K562 (cell line): ENCODE measurements around the gene LTA. TPM values are rescaled to one million over a fixed set of nuclear protein-coding genes. Genes with fewer than 3 reads are reported as not detected.

Experiments used
- CGGBP1 ChIP-seq: fragments of 250-450 bp; sonication (Bioruptor Pico); IDR thresholded peaks from 2 replicates; pipeline ENCODE4 v1.9.0; 2021; ENCODE audit warnings: mild to moderate bottlenecking
- CXXC5 ChIP-seq: fragments of 250-450 bp; sonication (Bioruptor Pico); IDR thresholded peaks from 2 replicates; pipeline ENCODE4 v1.8.0; 2022; ENCODE audit warnings: inconsistent platforms, mild to moderate bottlenecking, moderate library complexity
- DEAF1 ChIP-seq: fragments of 450-650 bp; formaldehyde crosslinking; IDR thresholded peaks from 2 replicates; pipeline ENCODE4 v1.4.0; 2020; ENCODE audit warnings: mild to moderate bottlenecking, moderate library complexity
- FOXP1 ChIP-seq: sonication (generic); formaldehyde crosslinking; IDR thresholded peaks from 2 replicates; pipeline ENCODE4 v1.8.0; 2022; ENCODE audit warnings: mild to moderate bottlenecking, missing genetic modification reagents
- HDGF ChIP-seq: fragments of 450-650 bp; IDR thresholded peaks from 2 replicates; pipeline ENCODE4 v1.6.1; 2016
- HIVEP1 ChIP-seq: fragments of 250-450 bp; sonication (Bioruptor Pico); IDR thresholded peaks from 2 replicates; pipeline ENCODE4 v1.4.0; 2020; ENCODE audit warnings: mild to moderate bottlenecking
- HMG20B ChIP-seq: fragments of 250-450 bp; sonication (Bioruptor Pico); IDR thresholded peaks from 2 replicates; pipeline ENCODE4 v1.5.0; 2021; ENCODE audit warnings: mild to moderate bottlenecking
- KDM4B ChIP-seq, 2 experiments: fragments of 450-650 bp in 1 of 2; sonication (generic) in 1 of 2; IDR thresholded peaks; 2 replicates each; pipeline ENCODE4 v1.6.1; 2016 to 2017; ENCODE audit warnings: borderline replicate concordance in 2 of 2, antibody characterized with exemption in 1 of 2, low read depth in 1 of 2, mild to moderate bottlenecking in 1 of 2
- LCOR ChIP-seq: sonication (generic); formaldehyde crosslinking; IDR thresholded peaks from 2 replicates; pipeline ENCODE4 v1.8.0; 2022; ENCODE audit warnings: mild to moderate bottlenecking, missing genetic modification reagents
- LEF1 ChIP-seq: fragments of 450-650 bp; IDR thresholded peaks from 2 replicates; pipeline ENCODE4 v1.6.1; 2016; ENCODE audit warnings: mild to moderate bottlenecking
- MIER1 ChIP-seq: fragments of 450-650 bp; IDR thresholded peaks from 2 replicates; pipeline ENCODE4 v1.6.1; 2016; ENCODE audit warnings: antibody characterized with exemption, mild to moderate bottlenecking, low read depth
- NR2C2 ChIP-seq, 2 experiments: fragments of 200-800 bp in 1 of 2; sonication (Bioruptor generic) in 1 of 2; sonication (generic) in 1 of 2; formaldehyde crosslinking in 1 of 2; IDR thresholded peaks; 2 replicates each; pipeline versions ENCODE4 v1.6.1 to v1.8.0; 2016 to 2022; ENCODE audit warnings: mild to moderate bottlenecking in 1 of 2, missing compliant biosample characterization in 1 of 2, missing genetic modification characterization in 1 of 2, missing genetic modification reagents in 1 of 2
- PBX2 ChIP-seq, 2 experiments: IDR thresholded peaks in 1 of 2; conservative IDR thresholded peaks in 1 of 2; 2 replicates each; pipeline ENCODE4 v1.6.1; 2016; ENCODE audit warnings: low read depth in 2 of 2, mild to moderate bottlenecking in 1 of 2, missing compliant biosample characterization in 1 of 2, missing genetic modification characterization in 1 of 2, moderate library complexity in 1 of 2
- RBM22 ChIP-seq: fragments of 200-400 bp; formaldehyde crosslinking; IDR thresholded peaks from 2 replicates; pipeline ENCODE4 v1.6.1; 2018; ENCODE audit warnings: low read length, low read depth; ENCODE audit not compliant: poor library complexity, severe bottlenecking
- RNF219 ChIP-seq: fragments of 250-450 bp; sonication (Bioruptor Pico); IDR thresholded peaks from 2 replicates; pipeline ENCODE4 v1.5.0; 2022; ENCODE audit warnings: mild to moderate bottlenecking
- SNRNP70 ChIP-seq: fragments of 200-400 bp; formaldehyde crosslinking; optimal IDR thresholded peaks from 2 replicates; pipeline ENCODE3; 2017; ENCODE audit warnings: low read depth, low read length
- TARDBP ChIP-seq: fragments of 450-650 bp; IDR thresholded peaks from 2 replicates; pipeline ENCODE4 v1.6.1; 2016
- TCF3 ChIP-seq: sonication (generic); formaldehyde crosslinking; IDR thresholded peaks from 2 replicates; pipeline ENCODE4 v1.4.0; 2020; ENCODE audit warnings: mild to moderate bottlenecking, missing genetic modification reagents
- ZNF175 ChIP-seq: fragments of 200-800 bp; sonication (Bioruptor generic); IDR thresholded peaks from 2 replicates; pipeline ENCODE4 v1.6.1; 2016; ENCODE audit warnings: low read depth, mild to moderate bottlenecking, missing genetic modification characterization, missing compliant biosample characterization
- ZNF41 ChIP-seq: fragments of 250-450 bp; sonication (Bioruptor Pico); conservative IDR thresholded peaks from 2 replicates; pipeline ENCODE4 v1.4.0; 2020; ENCODE audit warnings: mild to moderate bottlenecking
- ZNF766 ChIP-seq: fragments of 200-800 bp; sonication (Bioruptor generic); conservative IDR thresholded peaks from 2 replicates; pipeline ENCODE4 v1.6.1; 2016; ENCODE audit warnings: missing genetic modification characterization, missing compliant biosample characterization
- polyA plus RNA-seq, 8 experiments: library from polyadenylated mRNA; depleted of rRNA in 4 of 8; stranded (reverse) in 5 of 8; unstranded in 3 of 8; fragments of >200 nt; fragmentation: Nextera tagmentation in 2 of 8; fragmentation: Illumina TruSeq in 1 of 8; extraction: Ambion mirVana in 2 of 8; extraction: Trizol in 1 of 8; gene quantifications; 2 replicates each; pipeline versions ENCODE4 v1.2.1 to v1.2.3, GENCODE V29; 2011 to 2014; ENCODE audit warnings: inconsistent platforms in 1 of 8, missing spikeins in 1 of 8
- total RNA-seq, 7 experiments: library from RNA; depleted of rRNA in 6 of 7; stranded (reverse); fragments of >200 nt in 6 of 7; fragmentation: Illumina TruSeq in 2 of 7; extraction: Trizol in 2 of 7; gene quantifications; 2 replicates each; pipeline versions ENCODE4 v1.2.1 to v1.2.3, GENCODE V29; 2011 to 2021; ENCODE audit warnings: low replicate concordance in 1 of 7

LTA gene
- total and polyA plus RNA-seq, 9 of the 15 experiments (the other 6 are each of a cell fraction or from before 2014, with no cell fraction given) = 0.80 TPM; not detected in 8

GRCh38 chr6:31541059-31541657 lies 30.9 kb upstream of the LTA start (continued):
- TF ChIP-seq ZNF766 (CRISPR knock-in tag) (0 out of 2 replicates have a peak, but pooled peaks have one; percentile 7), TCF3 (CRISPR knock-in tag) (no peak; the same call in 1 of the 2 replicates), SNRNP70 (no peak), RBM22 (no peak), NR2C2 (CRISPR knock-in tag; IDR thresholded peaks at IDR 0.05) (no peak), NR2C2 (tag; IDR thresholded peaks at IDR 0.05) (no peak), RNF219 (CRISPR knock-in tag) (peak; percentile 64; the same call in 1 of the 2 replicates), HDGF (0 out of 2 replicates have a peak, but pooled peaks have one; percentile 63), TARDBP (peak; percentile 20; the same call in 1 of the 2 replicates), LCOR (peak; percentile 13; the same call in 1 of the 2 replicates), HIVEP1 (0 out of 2 replicates have a peak, but pooled peaks have one; percentile 36), LEF1 (peak; percentile 10; the same call in 1 of the 2 replicates), ZNF175 (CRISPR knock-in tag) (0 out of 2 replicates have a peak, but pooled peaks have one; percentile 12), PBX2 (CRISPR knock-in tag; IDR thresholded peaks at IDR 0.05; ENCODE audit: low read depth) (no peak), PBX2 (tag; conservative IDR thresholded peaks at IDR 0.05; ENCODE audit: low read depth) (peak; percentile 50; the same call in 1 of the 2 replicates), DEAF1 (CRISPR knock-in tag) (peak; percentile 10; the same call in 1 of the 2 replicates), MIER1 (peak; percentile 65; the same call in 1 of the 2 replicates), ZNF41 (no peak), FOXP1 (CRISPR knock-in tag) (0 out of 2 replicates have a peak, but pooled peaks have one; percentile 31), KDM4B (IDR thresholded peaks at IDR 0.05; ENCODE audit: borderline replicate concordance in 2 of 2, low read depth in 1 of 2) (no peak), CXXC5 (peak; percentile 9; the same call in 1 of the 2 replicates), HMG20B (CRISPR knock-in tag) (no peak), CGGBP1 (CRISPR knock-in tag) (0 out of 2 replicates have a peak, but pooled peaks have one; percentile 3)
